K562 (cell line): Measurements from ENCODE around the gene ZNF541. TPM values are rescaled to one million over a fixed set of nuclear protein-coding genes. Genes with fewer than 3 reads are reported as not detected.

ENCODE experiments used
- ATAC-seq: fragments of 200-7000 bp; cut with Tn5 transposase; 3 replicates; pipeline ENCODE4 v1.9.1; 2020; ENCODE audit warnings: moderate library complexity
- BruUV-seq: library from RNA; stranded (reverse); fragments of 400-500 nt; replicated peaks from 2 replicates; lab custom pipeline; 2021; lab: Mats Ljungman, UMichigan
- CTCF ChIA-PET: fragments of 300-600 bp; formaldehyde crosslinking; extraction: SDS; loops from one replicate; lab custom pipeline; 2021; ENCODE audit warnings: low intra/inter-chr PET ratio; lab: Yijun Ruan, JAX
- POLR2A ChIA-PET: fragments of 300-600, 350-650 bp; sonication (Branson Sonifier 250); formaldehyde crosslinking; extraction: SDS; loops from one replicate; lab custom pipeline; 2021; ENCODE audit warnings: antibody characterized with exemption, inconsistent platforms; lab: Yijun Ruan, JAX
- DNase-seq, 4 experiments: peaks; one replicate each; pipeline versions ENCODE4 v3.0.0 to v3.0.0-alpha.2; 2011 to 2018; ENCODE audit warnings: low spot score in 3 of 4, mixed read lengths in 3 of 4; ENCODE audit errors: extremely low read depth in 1 of 4
- FAIRE-seq: peaks from 2 replicates; lab custom pipeline; 2011; peaks lifted over from hg19 to GRCh38; lab: Jason Lieb, UNC
- H2AFZ ChIP-seq: 2 replicates; pipeline ENCODE4 v1.6.0; 2011; ENCODE audit warnings: low read depth, low read length, control low read depth, inconsistent platforms
- H3K27ac ChIP-seq: fragments of 200-600 bp; 3 replicates; pipeline ENCODE4 v1.8.0; 2011; ENCODE audit warnings: low read depth, mild to moderate bottlenecking, control low read depth, inconsistent platforms, low read length, moderate library complexity, mixed read lengths; ENCODE audit errors: extremely low read depth
- H3K27me3 ChIP-seq, 2 experiments: fragments of 300-600 bp in 1 of 2; 2 replicates in 1 of 2; 3 replicates in 1 of 2; pipeline versions ENCODE4 v1.6.0 to v1.8.0; 2011; ENCODE audit warnings: inconsistent platforms in 2 of 2, low read length in 2 of 2, mild to moderate bottlenecking in 1 of 2, mixed read lengths in 1 of 2, moderate library complexity in 1 of 2; ENCODE audit not compliant: control insufficient read depth in 2 of 2, insufficient read depth in 2 of 2
- H3K36me3 ChIP-seq: fragments of 300-600 bp; 3 replicates; pipeline ENCODE4 v1.8.0; 2011; ENCODE audit warnings: mild to moderate bottlenecking, low read length, inconsistent platforms; ENCODE audit not compliant: control insufficient read depth, insufficient read depth
- H3K4me1 ChIP-seq, 2 experiments: fragments of 200-600 bp in 1 of 2; replicated peaks in 1 of 2; 2 replicates in 1 of 2; 3 replicates in 1 of 2; pipeline versions ENCODE4 v1.5.1 to v1.8.0; 2011; ENCODE audit warnings: inconsistent platforms in 2 of 2, low read length in 2 of 2, mild to moderate bottlenecking in 1 of 2, mixed read lengths in 1 of 2, moderate library complexity in 1 of 2; ENCODE audit not compliant: control insufficient read depth in 2 of 2, insufficient read depth in 2 of 2
- H3K4me2 ChIP-seq: 2 replicates; pipeline ENCODE4 v1.6.1; 2011; ENCODE audit warnings: low read length, control low read depth, inconsistent platforms, mixed read lengths; ENCODE audit not compliant: insufficient read depth
- H3K4me3 ChIP-seq: fragments of 200-600 bp; sonication (generic), shearing (Covaris generic); 2 replicates; pipeline ENCODE4 v1.5.1; 2016; ENCODE audit warnings: control low read depth, inconsistent platforms
- H3K79me2 ChIP-seq: fragments of 200-600 bp; 3 replicates; pipeline ENCODE4 v1.8.0; 2011; ENCODE audit warnings: low read length, inconsistent platforms; ENCODE audit not compliant: control insufficient read depth, insufficient read depth
- H3K9ac ChIP-seq, 2 experiments: 2 replicates each; pipeline versions ENCODE4 v1.6.0 to v1.6.1; 2011; ENCODE audit warnings: low read depth in 2 of 2, low read length in 2 of 2, control low read depth in 1 of 2, inconsistent platforms in 1 of 2, mild to moderate bottlenecking in 1 of 2, mixed read lengths in 1 of 2; ENCODE audit not compliant: insufficient read depth in 1 of 2
- H3K9me1 ChIP-seq: one replicate; pipeline ENCODE4 v1.6.0; 2011; ENCODE audit warnings: inconsistent platforms, mild to moderate bottlenecking, low read length, moderate library complexity; ENCODE audit not compliant: control insufficient read depth, insufficient read depth
- H3K9me3 ChIP-seq: replicated peaks from 2 replicates; pipeline ENCODE4 v1.5.1; 2011; ENCODE audit warnings: low read depth, low read length, inconsistent platforms; ENCODE audit not compliant: control insufficient read depth, insufficient read depth
- H4K20me1 ChIP-seq: replicated peaks from 2 replicates; pipeline ENCODE4 v1.6.1; 2011; ENCODE audit warnings: low read length, inconsistent platforms, mixed read lengths; ENCODE audit not compliant: control insufficient read depth, insufficient read depth
- ARNT ChIP-seq, 2 experiments: fragments of 450-650 bp; IDR thresholded peaks; 2 replicates each; pipeline ENCODE4 v1.6.1; 2016; ENCODE audit warnings: mild to moderate bottlenecking in 1 of 2
- BRCA1 ChIP-seq, 2 experiments: fragments of 450-650 bp in 1 of 2; sonication (generic) in 1 of 2; formaldehyde crosslinking in 1 of 2; IDR thresholded peaks; 2 replicates each; pipeline versions ENCODE4 v1.5.0 to v1.6.1; 2017 to 2020; ENCODE audit warnings: mild to moderate bottlenecking in 1 of 2, missing genetic modification reagents in 1 of 2
- CREB3 ChIP-seq: fragments of 450-650 bp; conservative IDR thresholded peaks from 2 replicates; pipeline ENCODE4 v1.6.1; 2016; ENCODE audit warnings: missing genetic modification characterization, low read depth, mild to moderate bottlenecking, missing compliant biosample characterization, moderate library complexity
- ELK3 ChIP-seq: fragments of 450-650 bp; formaldehyde crosslinking; IDR thresholded peaks from 2 replicates; pipeline ENCODE4 v1.4.0; 2020; ENCODE audit warnings: mild to moderate bottlenecking
- HLTF ChIP-seq: fragments of 450-650 bp; IDR thresholded peaks from 2 replicates; pipeline ENCODE4 v1.6.1; 2016
- MAFG ChIP-seq: fragments of 450-650 bp; conservative IDR thresholded peaks from 2 replicates; pipeline ENCODE4 v1.6.1; 2016; ENCODE audit warnings: missing genetic modification characterization, missing compliant biosample characterization
- NFE2 ChIP-seq: IDR thresholded peaks from 2 replicates; pipeline ENCODE4 v1.6.1; 2014; ENCODE audit warnings: antibody characterized with exemption, low read depth
- RFX7 ChIP-seq: fragments of 250-450 bp; sonication (Bioruptor Pico); IDR thresholded peaks from 2 replicates; pipeline ENCODE4 v1.5.1; 2021; ENCODE audit warnings: mild to moderate bottlenecking
- RUNX1 ChIP-seq: sonication (generic); IDR thresholded peaks from 2 replicates; pipeline ENCODE4 v1.6.1; 2016; ENCODE audit warnings: antibody characterized with exemption, low read depth
- SMARCA5 ChIP-seq: fragments of 450-650 bp; IDR thresholded peaks from 2 replicates; pipeline ENCODE4 v1.6.1; 2016
- SMC3 ChIP-seq: conservative IDR thresholded peaks from 2 replicates; pipeline ENCODE4 v1.6.1; 2011; ENCODE audit warnings: low read depth, low read length, improper control_type of control experiment; ENCODE audit not compliant: insufficient read depth
- SRSF1 ChIP-seq: fragments of 200-400 bp; formaldehyde crosslinking; IDR thresholded peaks from 2 replicates; pipeline ENCODE4 v1.6.1; 2017; ENCODE audit warnings: mild to moderate bottlenecking, low read depth, low read length, moderate library complexity
- XRCC4 ChIP-seq: IDR thresholded peaks from one replicate; pipeline ENCODE4 v1.6.1; 2011; ENCODE audit not compliant: insufficient read depth, insufficient read length; ENCODE audit errors: extremely low read depth
- ZNF431 ChIP-seq: sonication (generic); formaldehyde crosslinking; IDR thresholded peaks from 2 replicates; pipeline ENCODE4 v1.8.0; 2022; ENCODE audit warnings: mild to moderate bottlenecking, missing genetic modification reagents
- ZNF436 ChIP-seq: fragments of 250-450, 450-650 bp; sonication (Bioruptor Pico); formaldehyde crosslinking; IDR thresholded peaks from 2 replicates; pipeline ENCODE4 v1.7.0; 2020; ENCODE audit warnings: mild to moderate bottlenecking
- ZNF639 ChIP-seq, 2 experiments: fragments of 200-800 bp in 1 of 2; sonication (Bioruptor generic) in 1 of 2; sonication (generic) in 1 of 2; formaldehyde crosslinking in 1 of 2; IDR thresholded peaks in 1 of 2; conservative IDR thresholded peaks in 1 of 2; 2 replicates each; pipeline versions ENCODE4 v1.5.0 to v1.6.1; 2016 to 2020; ENCODE audit warnings: missing compliant biosample characterization in 1 of 2, missing genetic modification characterization in 1 of 2, missing genetic modification reagents in 1 of 2
- WGBS: fragments of 100-300 bp; shearing (Covaris generic); methylation state at CpG from one replicate; pipeline ENCODE4 v1.1.6; 2016; ENCODE audit warnings: low coverage, mixed read lengths; ENCODE audit not compliant: insufficient coverage; ENCODE audit errors: missing lambda C conversion rate; 5-methylcytosine and 5-hydroxymethylcytosine counted together
- in situ Hi-C: fragments of 300-500 bp; cut with MboI; formaldehyde crosslinking; loops from 4 replicates; pipeline ENCODE4 v1.15.0; 2018; ENCODE audit warnings: inconsistent platforms, mixed read lengths
- intact Hi-C: fragments of 100-400 bp; cut with micrococcal nuclease; formaldehyde crosslinking; loops from 2 replicates; pipeline ENCODE4 v1.14.2; 2022
- polyA plus RNA-seq, 8 experiments: library from polyadenylated mRNA; depleted of rRNA in 4 of 8; stranded (reverse) in 5 of 8; unstranded in 3 of 8; fragments of >200 nt; fragmentation: Nextera tagmentation in 2 of 8; fragmentation: Illumina TruSeq in 1 of 8; extraction: Ambion mirVana in 2 of 8; extraction: Trizol in 1 of 8; gene quantifications; 2 replicates each; pipeline versions ENCODE4 v1.2.1 to v1.2.3, GENCODE V29; 2011 to 2014; ENCODE audit warnings: inconsistent platforms in 1 of 8, missing spikeins in 1 of 8
- total RNA-seq, 7 experiments: library from RNA; depleted of rRNA in 6 of 7; stranded (reverse); fragments of >200 nt in 6 of 7; fragmentation: Illumina TruSeq in 2 of 7; extraction: Trizol in 2 of 7; gene quantifications; 2 replicates each; pipeline versions ENCODE4 v1.2.1 to v1.2.3, GENCODE V29; 2011 to 2021; ENCODE audit warnings: low replicate concordance in 1 of 7

Gene ZNF541
- total and polyA plus RNA-seq, 9 of the 15 experiments (the other 6 are each of a cell fraction or from before 2014, with no cell fraction given) = 0.04 to 0.11 (median 0.05) TPM; not detected in 1

GRCh38 chr19:47544476-47544875 lies 28.5 kb downstream of the ZNF541 start:
- POLR2A ChIA-PET = no interaction called here
- WGBS = 25% methylated on average over 21 of the region's 22 CpGs
- ATAC-seq (no peak), DNase-seq (no peak), FAIRE-seq (no peak)
- CTCF ChIA-PET = no interaction called here
- in situ Hi-C loops (no loop called here), intact Hi-C loops (no loop called here)
- Histone ChIP-seq H4K20me1 (no peaks in the 10 kb centered on the region), H3K79me2 (no peaks in the 10 kb centered on the region), H3K9ac (no peak overlapping the region), H2AFZ (no peak overlapping the region), H3K27ac (no peak overlapping the region), H3K4me1 (peaks cover 3 to 26% of the 10 kb centered on the region in 2 experiments; a peak in 4 of 5 replicates), H3K36me3 (no peaks in the 10 kb centered on the region), H3K9me3 (no peaks in the 10 kb centered on the region), H3K9me1 (no peaks in the 10 kb centered on the region), H3K4me3 (no peak overlapping the region), H3K4me2 (no peak overlapping the region), H3K27me3 (peaks cover 18 to 26% of the 10 kb centered on the region in 2 experiments)
- BruUV-seq = no TSS peak
- TF ChIP-seq RFX7 (CRISPR knock-in tag) (no peak), SMC3 (no peak), CREB3 (tag) (no peak), ZNF639 (CRISPR knock-in tag; conservative IDR thresholded peaks at IDR 0.05 in 1 of 2, IDR thresholded peaks at IDR 0.05 in 1 of 2) (no peak), XRCC4 (no peak), RUNX1 (no peak), ZNF436 (CRISPR knock-in tag) (no peak), ZNF431 (CRISPR knock-in tag) (no peak), MAFG (tag) (no peak), BRCA1 (IDR thresholded peaks at IDR 0.05) (no peak), BRCA1 (CRISPR knock-in tag; IDR thresholded peaks at IDR 0.05) (no peak), NFE2 (no peak), ELK3 (CRISPR knock-in tag) (no peak), ARNT (IDR thresholded peaks at IDR 0.05) (no peak), SMARCA5 (no peak), SRSF1 (no peak), HLTF (no peak)
